Endodermal cell (in vitro differentiated cells): Measurements from ENCODE around the gene SHH. TPM values are rescaled to one million over a fixed set of nuclear protein-coding genes. Genes with fewer than 3 reads are reported as not detected.
A peak's percentile ranks its signal among the peaks of the same experiment; 100 is the strongest.

Experiments used
- DNase-seq: peaks from one replicate; pipeline ENCODE4 v3.0.0-alpha.2; 2017
- H3K27ac ChIP-seq: 2 replicates; pipeline ENCODE4 v1.5.1; 2013; ENCODE audit warnings: mild to moderate bottlenecking, low read depth, low read length, moderate library complexity
- H3K27me3 ChIP-seq: 2 replicates; pipeline ENCODE4 v1.6.1; 2013; ENCODE audit warnings: mild to moderate bottlenecking, low read length, moderate library complexity; ENCODE audit not compliant: insufficient read depth, control insufficient read depth, poor library complexity, severe bottlenecking
- H3K36me3 ChIP-seq: 2 replicates; pipeline ENCODE4 v1.7.0; 2013; ENCODE audit warnings: mild to moderate bottlenecking, low read length, moderate library complexity; ENCODE audit not compliant: control insufficient read depth, insufficient read depth
- H3K4me1 ChIP-seq: one replicate; pipeline ENCODE4 v1.7.0; 2013; ENCODE audit warnings: low read length; ENCODE audit not compliant: control insufficient read depth, insufficient read depth
- H3K4me3 ChIP-seq: 2 replicates; pipeline ENCODE4 v1.5.1; 2013; ENCODE audit warnings: mild to moderate bottlenecking, low read length, moderate library complexity
- H3K9ac ChIP-seq: 2 replicates; pipeline ENCODE4 v1.6.1; 2013; ENCODE audit warnings: mild to moderate bottlenecking, low read length, moderate library complexity; ENCODE audit not compliant: poor library complexity, severe bottlenecking; ENCODE audit errors: extremely low read depth
- H3K9me3 ChIP-seq: 2 replicates; pipeline ENCODE4 v1.6.1; 2013; ENCODE audit warnings: mild to moderate bottlenecking, low read length, moderate library complexity; ENCODE audit not compliant: control insufficient read depth
- H3K27ac Mint-ChIP-seq: 2 replicates; pipeline ENCODE4 v1.8.0; 2020; ENCODE audit warnings: mixed read lengths
- H3K27me3 Mint-ChIP-seq: 2 replicates; pipeline ENCODE4 v1.8.0; 2021; ENCODE audit warnings: mild to moderate bottlenecking, mixed read lengths; ENCODE audit not compliant: insufficient read depth
- H3K36me3 Mint-ChIP-seq: 2 replicates; pipeline ENCODE4 v1.8.0; 2020; ENCODE audit warnings: low read depth, mixed read lengths
- H3K4me1 Mint-ChIP-seq: 2 replicates; pipeline ENCODE4 v1.8.0; 2020; ENCODE audit warnings: mixed read lengths
- H3K4me3 Mint-ChIP-seq: 2 replicates; pipeline ENCODE4 v1.8.0; 2020; ENCODE audit warnings: mild to moderate bottlenecking, moderate library complexity, mixed read lengths
- H3K9me3 Mint-ChIP-seq: 2 replicates; pipeline ENCODE4 v1.8.0; 2020; ENCODE audit warnings: mild to moderate bottlenecking, mixed read lengths
- WGBS, 2 experiments: methylation state at CpG; one replicate each; pipeline versions ENCODE4 v1.1.5 to v1.1.7; 2013; ENCODE audit warnings: missing lambda C conversion rate in 2 of 2, mixed read lengths in 1 of 2; ENCODE audit not compliant: insufficient coverage in 1 of 2, insufficient read length in 1 of 2; 5-methylcytosine and 5-hydroxymethylcytosine counted together
- total RNA-seq, 2 donors: library from RNA; stranded (reverse); fragmentation: NEBNext Ultra II Directional in 1 of 2; extraction: Animal tissue kit (Norgen Biotek cat#: 25700) in 1 of 2; gene quantifications; 2 replicates in 1 of 2; 3 replicates in 1 of 2; pipeline ENCODE4 v1.2.1, GENCODE V29; 2021
- TF ChIP-seq, protein P1 (sequence below): fragments of 200-600 bp; sonication (generic); conservative IDR thresholded peaks from 2 replicates; pipeline ENCODE4 v1.5.0; 2021; ENCODE audit warnings: antibody characterized with exemption, mild to moderate bottlenecking

The SHH gene
- total RNA-seq, 2 donors from 2014 or later: 0.99 to 1.6 TPM

DNA sequence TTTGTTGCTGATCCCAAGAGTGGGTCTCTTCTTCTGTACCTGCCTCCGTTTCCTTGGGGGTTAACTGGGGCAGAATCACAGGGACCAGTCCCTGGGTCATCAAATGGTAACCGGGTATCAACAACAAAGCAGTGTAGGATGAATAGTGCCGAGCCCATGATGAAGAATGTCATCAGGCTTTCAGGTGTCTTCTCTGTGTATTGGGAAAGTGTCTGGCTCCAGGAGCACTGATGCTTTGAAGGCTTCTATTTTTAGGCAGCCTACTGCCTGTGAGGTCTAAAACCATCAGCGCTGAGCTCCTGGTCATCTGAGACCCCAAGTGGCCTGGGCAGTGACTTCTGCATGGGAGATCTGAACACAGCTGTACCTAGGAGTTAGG, 48.2 kb upstream of the SHH start:
- Mint-ChIP-seq H3K4me3 (no peak overlapping the region), H3K4me1 (peaks cover 9% of the 10 kb centered on the region), H3K27ac (no peak overlapping the region), H3K36me3 (no peaks in the 10 kb centered on the region), H3K27me3 (peaks cover 3% of the 10 kb centered on the region), H3K9me3 (no peaks in the 10 kb centered on the region)
- Histone ChIP-seq H3K4me1 (peaks cover 4% of the 10 kb centered on the region), H3K36me3 (no peaks in the 10 kb centered on the region), H3K27me3 (no peaks in the 10 kb centered on the region), H3K27ac (no peak overlapping the region), H3K4me3 (no peak overlapping the region), H3K9me3 (no peaks in the 10 kb centered on the region), H3K9ac (no peak overlapping the region)
- peak; percentile 23 for DNase-seq
- TF ChIP-seq, protein P1, sequence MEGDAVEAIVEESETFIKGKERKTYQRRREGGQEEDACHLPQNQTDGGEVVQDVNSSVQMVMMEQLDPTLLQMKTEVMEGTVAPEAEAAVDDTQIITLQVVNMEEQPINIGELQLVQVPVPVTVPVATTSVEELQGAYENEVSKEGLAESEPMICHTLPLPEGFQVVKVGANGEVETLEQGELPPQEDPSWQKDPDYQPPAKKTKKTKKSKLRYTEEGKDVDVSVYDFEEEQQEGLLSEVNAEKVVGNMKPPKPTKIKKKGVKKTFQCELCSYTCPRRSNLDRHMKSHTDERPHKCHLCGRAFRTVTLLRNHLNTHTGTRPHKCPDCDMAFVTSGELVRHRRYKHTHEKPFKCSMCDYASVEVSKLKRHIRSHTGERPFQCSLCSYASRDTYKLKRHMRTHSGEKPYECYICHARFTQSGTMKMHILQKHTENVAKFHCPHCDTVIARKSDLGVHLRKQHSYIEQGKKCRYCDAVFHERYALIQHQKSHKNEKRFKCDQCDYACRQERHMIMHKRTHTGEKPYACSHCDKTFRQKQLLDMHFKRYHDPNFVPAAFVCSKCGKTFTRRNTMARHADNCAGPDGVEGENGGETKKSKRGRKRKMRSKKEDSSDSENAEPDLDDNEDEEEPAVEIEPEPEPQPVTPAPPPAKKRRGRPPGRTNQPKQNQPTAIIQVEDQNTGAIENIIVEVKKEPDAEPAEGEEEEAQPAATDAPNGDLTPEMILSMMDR: no peak
- 77 to 86% methylated on average over 4 of the region's 4 CpGs for WGBS, 2 experiments

DNA sequence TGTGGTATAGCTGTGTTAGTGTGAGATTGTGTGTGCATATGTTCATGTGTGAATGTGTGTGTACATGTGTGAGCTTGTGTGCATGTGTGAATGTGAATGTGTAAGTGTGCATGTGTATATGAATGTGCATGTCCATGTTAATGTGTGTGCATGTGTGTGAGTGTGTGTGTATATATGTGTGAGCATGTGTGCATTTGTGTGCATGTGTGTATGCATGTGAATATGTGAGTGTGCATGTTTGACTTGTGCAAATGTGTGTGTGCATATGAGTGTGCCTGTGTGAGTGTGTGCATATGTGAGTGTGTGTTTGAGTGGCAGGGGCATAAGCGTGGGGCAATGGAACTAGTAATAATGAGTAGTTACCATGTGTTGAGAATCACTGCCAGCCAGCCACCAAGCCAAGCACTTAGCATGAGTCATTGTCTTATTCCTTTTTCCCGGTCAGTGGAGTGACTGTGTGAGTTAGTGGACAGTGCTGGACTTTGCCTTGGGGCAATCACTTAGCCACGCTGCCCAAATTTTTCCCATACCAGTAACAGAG, 46.3 kb upstream of the SHH start:
- TF ChIP-seq, protein P1: no peak
- WGBS, 2 experiments: 91% methylated on average over 3 of the region's 3 CpGs; no CpG with 5 or more reads in 1 of the 2 experiments
- Histone ChIP-seq H3K9ac (no peak overlapping the region), H3K27ac (no peak overlapping the region), H3K36me3 (no peaks in the 10 kb centered on the region), H3K9me3 (no peaks in the 10 kb centered on the region), H3K4me1 (peaks cover 4% of the 10 kb centered on the region), H3K4me3 (no peak overlapping the region), H3K27me3 (no peaks in the 10 kb centered on the region)
- DNase-seq: peak; percentile 14
- H3K36me3 Mint-ChIP-seq: no peaks in the 10 kb centered on the region
- H3K4me3 Mint-ChIP-seq: no peak overlapping the region
- no peak overlapping the region for H3K27ac Mint-ChIP-seq
- no peaks in the 10 kb centered on the region for H3K9me3 Mint-ChIP-seq
- H3K4me1 Mint-ChIP-seq: peaks cover 9% of the 10 kb centered on the region
- peaks cover 3% of the 10 kb centered on the region for H3K27me3 Mint-ChIP-seq

DNA sequence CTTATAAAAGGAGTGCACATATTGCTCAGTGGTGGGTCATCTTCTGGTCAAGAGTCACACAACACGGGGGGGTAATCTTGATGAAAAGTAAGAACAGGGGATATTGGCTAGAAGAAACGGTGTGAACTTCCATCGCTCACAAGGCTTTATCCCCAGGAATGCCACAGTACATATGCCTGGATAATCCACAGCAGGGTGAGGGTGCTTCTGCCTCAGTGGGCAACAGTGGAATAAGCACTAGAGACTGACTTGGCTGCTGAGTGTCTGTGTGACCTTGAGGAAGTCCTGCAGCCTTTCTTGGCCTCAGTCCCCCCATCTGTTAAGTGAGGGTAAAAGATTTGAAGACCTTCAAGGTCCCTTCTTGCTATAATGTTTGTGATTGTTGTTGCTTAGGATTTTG, 44.9 kb upstream of the SHH start:
- Mint-ChIP-seq H3K4me3 (no peak overlapping the region), H3K9me3 (no peaks in the 10 kb centered on the region), H3K36me3 (no peaks in the 10 kb centered on the region)

More for the DNA sequence above, 44.9 kb upstream of the SHH start:
- no peaks in the 10 kb centered on the region for H3K9me3 ChIP-seq
- H3K27ac ChIP-seq: no peak overlapping the region
- peak; percentile 17 for DNase-seq
- Mint-ChIP-seq H3K27me3 (peaks cover 3% of the 10 kb centered on the region), H3K4me1 (peaks cover 7% of the 10 kb centered on the region), H3K27ac (no peak overlapping the region)
- H3K9ac ChIP-seq: no peak overlapping the region
- peaks cover 4% of the 10 kb centered on the region for H3K4me1 ChIP-seq
- no peaks in the 10 kb centered on the region for H3K36me3 ChIP-seq
- H3K27me3 ChIP-seq: no peaks in the 10 kb centered on the region
- no peak overlapping the region for H3K4me3 ChIP-seq
- 80 to 85% methylated on average over 1 to 3 of the region's 3 CpGs for WGBS, 2 experiments
- TF ChIP-seq, protein P1: no peak
